Measurements from ENCODE around the gene AOAH.

DNA sequence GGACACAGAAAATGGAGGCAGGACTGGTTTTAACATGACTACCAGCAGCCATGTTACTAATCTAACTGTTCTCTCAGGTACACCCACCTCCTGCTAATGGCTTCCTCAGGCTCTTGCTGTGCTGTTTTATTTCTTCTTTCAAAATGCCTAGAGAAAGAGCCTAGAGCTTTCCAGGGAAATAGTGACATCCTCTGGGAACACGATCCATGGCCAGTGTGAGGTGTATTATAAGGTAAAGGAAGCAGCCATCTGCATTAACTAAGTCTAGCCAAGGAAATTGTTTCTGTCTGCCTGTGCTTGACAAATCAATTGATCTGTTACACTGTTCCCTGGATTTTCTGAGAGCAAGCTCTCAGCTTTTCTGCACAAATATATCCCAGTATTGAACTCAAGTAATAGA is 42.2 kb upstream of the AOAH start:
- TF ChIP-seq CTCF (IDR thresholded peaks at IDR 0.05 in 4 of 5, conservative IDR thresholded peaks at IDR 0.05 in 1 of 5) (no peak), POLR2A (IDR thresholded peaks at IDR 0.05) (no peak)
